Measurements from ENCODE around the gene SPI1.

Gene SPI1

GRCh38 chr11:47378010-47378835 is at the start of gene SPI1:
SPI1 (minus strand) TSS chr11:47378547; CDS start chr11:47378353, 194 bp downstream.
- no peak for DNase-seq (ENCODE audit: low read depth)

- peak; percentile 99 for DNase-seq (ENCODE audit: low read depth)
Observed at GRCh38 chr11:47426062-47426956, 48.0 kb upstream of the SPI1 start, which contains the start of gene PSMC3. PSMC3 (minus strand) TSS chr11:47426439; CDS start chr11:47426279, 160 bp downstream.

GRCh38 chr11:47425611-47426010 is 47.3 kb upstream of the SPI1 start:
- DNase-seq (ENCODE audit: low read depth), result no peak

- no peak for DNase-seq (ENCODE audit: low read depth)
Observed at GRCh38 chr11:47418454-47419259, 40.3 kb upstream of the SPI1 start.

GRCh38 chr11:47417712-47418111 is 39.4 kb upstream of the SPI1 start:
- DNase-seq (ENCODE audit: low read depth), result no peak

- no peak for DNase-seq (ENCODE audit: low read depth)
Observed at GRCh38 chr11:47415949-47416472, 37.7 kb upstream of the SPI1 start.

- DNase-seq (ENCODE audit: low read depth), result no peak
Observed at GRCh38 chr11:47415091-47415854, 36.9 kb upstream of the SPI1 start.

GRCh38 chr11:47414685-47415070 is 36.3 kb upstream of the SPI1 start:
- DNase-seq (ENCODE audit: low read depth), result no peak

GRCh38 chr11:47413908-47414684 is 35.7 kb upstream of the SPI1 start:
- DNase-seq (ENCODE audit: low read depth), result no peak

- no peak for DNase-seq (ENCODE audit: low read depth)
Observed at GRCh38 chr11:47413351-47413750, 35.0 kb upstream of the SPI1 start.

GRCh38 chr11:47411884-47412746 is 33.8 kb upstream of the SPI1 start:
- peak; percentile 41 for DNase-seq (ENCODE audit: low read depth)

GRCh38 chr11:47410370-47411264 is 32.3 kb upstream of the SPI1 start:
- no peak for DNase-seq (ENCODE audit: low read depth)

- no peak for DNase-seq (ENCODE audit: low read depth)
Observed at GRCh38 chr11:47409440-47410369, 31.4 kb upstream of the SPI1 start.

GRCh38 chr11:47408598-47409439 is 30.5 kb upstream of the SPI1 start:
- no peak for DNase-seq (ENCODE audit: low read depth)

- peak; percentile 87 for DNase-seq (ENCODE audit: low read depth)
Observed at GRCh38 chr11:47407746-47408590, 29.6 kb upstream of the SPI1 start, which contains the start of gene SLC39A13. SLC39A13 (plus strand) TSS chr11:47408590; CDS start chr11:47410095, 1,505 bp downstream.
